DOHH2 (cell line): Measurements from ENCODE around the gene GDF9.
A peak's percentile ranks its signal among the peaks of the same experiment; 100 is the strongest.

Experiments
- H3F3A ChIP-seq: fragments of 200-600 bp; sonication (generic), shearing (Covaris generic); 2 replicates; pipeline ENCODE4 v1.6.0; 2016; ENCODE audit warnings: antibody characterized with exemption, mild to moderate bottlenecking; ENCODE audit not compliant: control insufficient read depth, insufficient read depth
- H3K27ac ChIP-seq: fragments of 200-600 bp; sonication (generic); 2 replicates; pipeline ENCODE4 v1.5.1; 2014; ENCODE audit warnings: low read depth, mild to moderate bottlenecking, low read length, moderate library complexity
- H3K27me3 ChIP-seq: fragments of 200-600 bp; sonication (generic); 2 replicates; pipeline ENCODE4 v1.6.1; 2014; ENCODE audit warnings: mild to moderate bottlenecking, low read length, mixed read lengths; ENCODE audit not compliant: control insufficient read depth
- H3K36me3 ChIP-seq: fragments of 200-600 bp; sonication (generic); 2 replicates; pipeline ENCODE4 v1.6.1; 2014; ENCODE audit warnings: mild to moderate bottlenecking, low read length, moderate library complexity, mixed read lengths; ENCODE audit not compliant: control insufficient read depth
- H3K4me1 ChIP-seq: fragments of 200-600 bp; sonication (generic); 2 replicates; pipeline ENCODE4 v1.6.1; 2014; ENCODE audit warnings: mild to moderate bottlenecking, low read length, mixed read lengths; ENCODE audit not compliant: control insufficient read depth
- H3K4me2 ChIP-seq: fragments of 200-600 bp; sonication (generic); 2 replicates; pipeline ENCODE4 v1.6.0; 2014; ENCODE audit warnings: mild to moderate bottlenecking, low read length, moderate library complexity
- H3K4me3 ChIP-seq: fragments of 200-600 bp; sonication (generic); 2 replicates; pipeline ENCODE4 v1.5.1; 2014; ENCODE audit warnings: mild to moderate bottlenecking, low read length, mixed read lengths
- H3K79me2 ChIP-seq: fragments of 200-600 bp; sonication (generic); 2 replicates; pipeline ENCODE4 v1.6.1; 2014; ENCODE audit warnings: mild to moderate bottlenecking, low read length, mixed read lengths; ENCODE audit not compliant: control insufficient read depth
- H3K9me2 ChIP-seq: fragments of 200-600 bp; sonication (generic); replicated peaks from 2 replicates; pipeline ENCODE4 v1.6.1; 2014; ENCODE audit warnings: mild to moderate bottlenecking, low read length, mixed read lengths; ENCODE audit not compliant: control insufficient read depth
- H3K9me3 ChIP-seq: fragments of 200-600 bp; sonication (generic); 2 replicates; pipeline ENCODE4 v1.6.1; 2014; ENCODE audit warnings: antibody characterized with exemption, low read length, mixed read lengths; ENCODE audit not compliant: control insufficient read depth, insufficient read depth
- H4K20me1 ChIP-seq: fragments of 200-600 bp; sonication (generic); 2 replicates; pipeline ENCODE4 v1.6.0; 2014; ENCODE audit warnings: low read depth, mild to moderate bottlenecking, antibody characterized with exemption, low read length, moderate library complexity; ENCODE audit not compliant: control insufficient read depth, insufficient read depth
- CTCF ChIP-seq: fragments of 200-600 bp; sonication (generic); IDR thresholded peaks from one replicate; pipeline ENCODE4 v1.5.1; 2014; ENCODE audit warnings: antibody characterized with exemption, mild to moderate bottlenecking, low read depth, low read length; ENCODE audit not compliant: poor library complexity, severe bottlenecking
- EZH2phosphoT487 ChIP-seq: fragments of 200-600 bp; sonication (generic); IDR thresholded peaks from 2 replicates; pipeline ENCODE4 v1.6.1; 2017; ENCODE audit warnings: borderline replicate concordance, mild to moderate bottlenecking, antibody characterized with exemption, low read length, moderate library complexity, mixed read lengths

Gene GDF9

GRCh38 chr5:132825834-132826391 lies 40.4 kb downstream of the GDF9 start:
- Histone ChIP-seq H3K4me3 (no peak overlapping the region), H3K4me2 (peak overlapping the region; percentile 37; the same call in 1 of the 2 replicates), H3K79me2 (no peaks in the 10 kb centered on the region), H3K27me3 (peaks cover 75% of the 10 kb centered on the region), H3K36me3 (no peaks in the 10 kb centered on the region), H3K27ac (no peak overlapping the region), H3K9me2 (no peaks in the 10 kb centered on the region), H3K4me1 (peaks cover 4% of the 10 kb centered on the region), H3K9me3 (no peaks in the 10 kb centered on the region), H3F3A (no peaks in the 10 kb centered on the region), H4K20me1 (no peaks in the 10 kb centered on the region)
- TF ChIP-seq CTCF (no peak), EZH2phosphoT487 (0 out of 2 replicates have a peak, but pooled peaks have one; percentile 18)

DNA sequence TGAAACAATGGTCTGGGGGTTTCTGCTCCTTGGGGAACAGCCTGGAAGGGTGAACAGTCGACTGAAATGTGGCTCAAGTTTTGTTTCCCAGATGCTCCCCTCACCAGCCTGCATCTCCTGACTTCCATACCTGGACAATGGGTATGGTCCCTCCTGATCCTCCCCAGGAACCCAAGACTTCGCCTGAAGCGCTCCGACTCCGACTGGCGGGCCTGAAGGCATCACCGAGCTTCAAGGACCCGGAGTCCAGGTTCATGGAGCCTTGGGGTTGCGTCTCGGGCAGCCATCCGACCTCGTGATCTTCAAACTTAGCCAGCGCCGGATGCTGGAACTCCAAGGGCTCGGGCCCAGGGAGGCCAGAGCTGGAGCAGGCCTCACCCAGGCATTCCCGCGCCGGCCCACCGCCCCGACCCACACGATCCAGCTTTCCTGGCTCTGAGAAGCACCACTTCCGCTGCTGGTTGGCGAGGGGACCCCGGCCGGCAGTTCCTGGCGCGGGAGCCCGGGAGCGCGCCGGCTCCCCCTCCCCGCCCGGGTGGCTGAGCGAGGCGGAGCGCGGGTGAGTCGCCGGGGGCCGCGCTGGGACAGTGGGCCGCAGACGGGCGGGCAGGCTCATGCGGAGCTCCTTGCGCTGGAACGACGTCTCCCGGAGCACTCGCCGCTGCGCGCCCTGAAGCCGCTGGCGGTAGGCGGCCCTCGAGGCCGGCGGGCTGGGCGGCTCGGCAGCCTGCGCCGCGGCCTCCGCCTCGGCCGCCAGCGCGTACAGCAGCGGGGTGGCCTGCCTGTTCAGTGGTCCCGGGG lies 41.0 kb downstream of the GDF9 start:
- Histone ChIP-seq H3K9me3 (no peaks in the 10 kb centered on the region), H3K79me2 (no peaks in the 10 kb centered on the region), H3K4me2 (peak overlapping the region; percentile 37; the same call in 1 of the 2 replicates), H3K27ac (no peak overlapping the region), H3K36me3 (no peaks in the 10 kb centered on the region), H3K4me3 (no peak overlapping the region), H3F3A (no peaks in the 10 kb centered on the region), H3K4me1 (peaks cover under 1% of the 10 kb centered on the region), H3K27me3 (peaks cover 68% of the 10 kb centered on the region), H3K9me2 (no peaks in the 10 kb centered on the region), H4K20me1 (no peaks in the 10 kb centered on the region)
- no peak for TF ChIP-seq CTCF
- TF ChIP-seq EZH2phosphoT487: 0 out of 2 replicates have a peak, but pooled peaks have one; percentile 32

DNA sequence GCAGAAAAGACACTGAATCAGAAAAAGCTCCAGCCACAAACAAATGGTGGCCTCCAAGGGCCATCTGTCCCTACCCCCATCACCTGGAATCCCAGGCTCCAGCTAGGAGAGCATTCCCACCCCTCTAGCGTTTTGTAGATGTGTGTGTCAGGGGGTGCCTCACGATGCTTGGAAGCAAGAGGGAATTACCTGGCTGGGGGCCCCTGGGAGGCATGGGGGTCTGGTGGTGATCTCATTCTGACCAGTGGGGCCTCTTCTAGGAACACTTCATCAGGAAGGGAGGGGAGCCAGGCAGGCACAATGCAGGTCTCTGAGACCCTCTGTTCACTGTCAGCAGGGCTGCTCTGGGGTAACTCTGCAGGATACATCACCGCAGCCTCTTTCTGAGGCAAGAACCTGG lies 41.8 kb downstream of the GDF9 start:
- Histone ChIP-seq H3K79me2 (no peaks in the 10 kb centered on the region), H3K27ac (no peak overlapping the region), H4K20me1 (no peaks in the 10 kb centered on the region), H3K4me3 (no peak overlapping the region), H3K9me3 (no peaks in the 10 kb centered on the region), H3F3A (no peaks in the 10 kb centered on the region), H3K4me2 (no peak overlapping the region), H3K27me3 (peaks cover 62% of the 10 kb centered on the region), H3K4me1 (no peaks in the 10 kb centered on the region; the same call in 1 of the 2 replicates), H3K36me3 (no peaks in the 10 kb centered on the region), H3K9me2 (no peaks in the 10 kb centered on the region)
- TF ChIP-seq EZH2phosphoT487: no peak
- no peak for TF ChIP-seq CTCF
